ENCODE data around the gene TOP1.

The TOP1 gene

DNA sequence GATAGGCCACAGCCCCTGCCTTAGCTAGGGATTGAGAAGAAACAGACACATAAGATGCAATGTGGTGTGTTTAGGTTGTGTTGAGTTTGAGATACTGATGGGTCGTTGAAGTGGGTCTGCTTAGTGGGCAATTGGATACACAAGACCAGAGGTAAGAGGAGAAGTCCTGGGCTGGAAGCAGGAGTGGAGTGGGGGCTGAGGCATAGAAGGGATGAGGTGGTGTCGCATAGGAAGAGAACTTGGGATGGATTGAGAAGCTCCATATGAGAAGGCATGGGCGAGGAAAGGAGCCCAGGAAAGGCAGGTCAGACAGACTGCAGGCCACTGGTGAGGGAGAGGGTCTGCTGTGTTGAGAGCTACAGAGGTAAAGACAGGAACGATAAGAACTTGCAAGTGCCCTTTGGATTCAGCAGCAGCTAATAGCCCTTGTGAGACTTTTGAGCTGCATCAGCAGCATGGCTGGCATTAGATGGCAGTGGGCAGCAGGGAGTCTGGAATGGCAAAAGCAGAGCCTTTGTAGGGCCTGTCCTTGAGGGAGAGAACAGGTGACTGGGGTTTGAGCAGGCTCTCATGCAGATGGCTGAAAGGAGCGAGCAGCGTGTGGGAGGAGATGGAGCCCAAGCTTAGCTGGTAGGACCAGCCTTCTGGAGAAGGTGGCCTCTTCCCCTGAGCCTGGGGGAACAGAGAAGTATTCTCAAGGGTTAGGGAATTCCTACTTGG is 141.9 kb downstream of the TOP1 start:
- no peak for DNase-seq

GRCh38 chr20:41171736-41172295 is 143.2 kb downstream of the TOP1 start:
- no peak for DNase-seq

- no peak for DNase-seq
Measured at GRCh38 chr20:41172296-41173140, 143.9 kb downstream of the TOP1 start.

GRCh38 chr20:41173161-41173721 is 144.6 kb downstream of the TOP1 start:
- no peak for DNase-seq

DNA sequence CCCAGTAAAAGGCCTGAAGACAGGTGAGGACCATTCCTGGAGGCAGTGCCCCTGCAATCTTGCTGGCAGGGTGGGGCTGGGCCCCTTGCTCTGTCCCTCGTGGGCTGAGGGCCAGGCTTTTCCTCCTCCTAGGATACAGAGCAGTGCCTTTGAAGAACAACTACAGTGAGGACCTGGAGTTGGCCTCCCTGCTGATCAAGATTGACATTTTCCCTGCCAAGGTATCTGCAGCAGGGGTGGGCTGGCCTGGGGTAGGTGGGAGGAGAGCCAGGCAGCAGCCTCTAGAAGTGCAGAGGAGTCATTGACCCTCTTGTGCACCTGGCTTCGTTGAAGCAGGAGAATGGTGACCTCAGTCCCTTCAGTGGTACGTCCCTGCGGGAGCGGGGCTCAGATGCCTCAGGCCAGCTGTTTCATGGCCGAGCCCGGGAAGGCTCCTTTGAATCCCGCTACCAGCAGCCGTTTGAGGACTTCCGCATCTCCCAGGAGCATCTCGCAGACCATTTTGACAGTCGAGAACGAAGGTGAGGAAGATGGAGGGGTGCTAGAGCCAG is 145.2 kb downstream of the TOP1 start:
- DNase-seq, result no peak

All from NCI-H446 treated with DMSO at 0.1 percent for 48 hours (cell line).